HEK293 (cell line): Measurements from ENCODE around the gene IL22RA1.

Source experiments
- CTCF ChIA-PET: fragments of 350-600 bp; formaldehyde crosslinking; extraction: SDS; loops from one replicate; lab custom pipeline; 2021; ENCODE audit warnings: antibody characterized with exemption; lab: Yijun Ruan, JAX
- POLR2A ChIA-PET: fragments of 300-600 bp; formaldehyde crosslinking; extraction: SDS; loops from one replicate; lab custom pipeline; 2020; ENCODE audit warnings: antibody characterized with exemption, inconsistent platforms; lab: Yijun Ruan, JAX
- H3K27ac ChIP-seq: fragments of 200-500 bp; sonication (Bioruptor generic); 2 replicates; pipeline ENCODE4 v1.5.1; 2014; ENCODE audit warnings: low read depth, low read length, control low read depth, inconsistent platforms; ENCODE audit errors: extremely low read depth
- H3K36me3 ChIP-seq, 2 experiments: fragments of 200-500 bp in 1 of 2; sonication (Bioruptor generic) in 1 of 2; 1 replicate in 1 of 2; 2 replicates in 1 of 2; pipeline ENCODE4 v1.5.1; 2014 to 2017; ENCODE audit warnings: inconsistent platforms in 2 of 2, low read length in 2 of 2; ENCODE audit not compliant: control insufficient read depth in 2 of 2, insufficient read depth in 1 of 2
- H3K4me1 ChIP-seq: fragments of 200-500 bp; sonication (Bioruptor generic); 2 replicates; pipeline ENCODE4 v1.5.1; 2014; ENCODE audit warnings: mild to moderate bottlenecking, low read length, inconsistent platforms; ENCODE audit not compliant: control insufficient read depth, insufficient read depth
- H3K4me3 ChIP-seq: 2 replicates; pipeline ENCODE4 v1.5.1; 2011; ENCODE audit warnings: low read depth, mild to moderate bottlenecking, control low read depth, low read length, moderate library complexity
- H3K9me3 ChIP-seq: fragments of 200-500 bp; sonication (Bioruptor generic); 2 replicates; pipeline ENCODE4 v1.5.1; 2014; ENCODE audit warnings: low read depth, low read length, inconsistent platforms; ENCODE audit not compliant: control insufficient read depth, insufficient read depth
- FEZF1 ChIP-seq: fragments of 450-650 bp; formaldehyde crosslinking; IDR thresholded peaks from 2 replicates; pipeline ENCODE4 v1.5.1; 2016; ENCODE audit warnings: missing biosample characterization, missing genetic modification characterization
- GLIS2 ChIP-seq: fragments of 450-650 bp; formaldehyde crosslinking; IDR thresholded peaks from 2 replicates; pipeline ENCODE4 v1.5.1; 2016; ENCODE audit warnings: missing biosample characterization, missing genetic modification characterization
- IKZF3 ChIP-seq: fragments of 450-650 bp; IDR thresholded peaks from 2 replicates; pipeline ENCODE4 v1.5.0; 2018; ENCODE audit warnings: missing biosample characterization, mild to moderate bottlenecking, missing genetic modification characterization, moderate library complexity
- KLF1 ChIP-seq: fragments of 450-650 bp; formaldehyde crosslinking; IDR thresholded peaks from 2 replicates; pipeline ENCODE4 v1.5.1; 2016; ENCODE audit warnings: missing biosample characterization, missing genetic modification characterization
- PRDM1 ChIP-seq: fragments of 450-650 bp; formaldehyde crosslinking; IDR thresholded peaks from 2 replicates; pipeline ENCODE4; 2016; ENCODE audit warnings: missing biosample characterization, missing genetic modification characterization
- SCRT1 ChIP-seq: fragments of 450-650 bp; formaldehyde crosslinking; IDR thresholded peaks from 2 replicates; pipeline ENCODE4 v1.5.1; 2016; ENCODE audit warnings: missing biosample characterization, missing genetic modification characterization, borderline replicate concordance
- SCRT2 ChIP-seq: fragments of 450-650 bp; formaldehyde crosslinking; IDR thresholded peaks from 2 replicates; pipeline ENCODE4 v1.5.1; 2016; ENCODE audit warnings: missing biosample characterization, missing genetic modification characterization
- ZBTB20 ChIP-seq: fragments of 450-650 bp; formaldehyde crosslinking; IDR thresholded peaks from 2 replicates; pipeline ENCODE4 v1.5.1; 2016; ENCODE audit warnings: missing biosample characterization, missing genetic modification characterization
- ZNF157 ChIP-seq: fragments of 450-650 bp; formaldehyde crosslinking; IDR thresholded peaks from 2 replicates; pipeline ENCODE4 v1.5.1; 2016; ENCODE audit warnings: missing biosample characterization, missing genetic modification characterization
- ZNF169 ChIP-seq: fragments of 450-650 bp; formaldehyde crosslinking; IDR thresholded peaks from 2 replicates; pipeline ENCODE4 v1.5.1; 2016; ENCODE audit warnings: missing biosample characterization, missing genetic modification characterization
- ZNF2 ChIP-seq: fragments of 450-650 bp; formaldehyde crosslinking; IDR thresholded peaks from 2 replicates; pipeline ENCODE4 v1.5.1; 2016; ENCODE audit warnings: missing biosample characterization, missing genetic modification characterization
- ZNF248 ChIP-seq: fragments of 450-650 bp; formaldehyde crosslinking; IDR thresholded peaks from 2 replicates; pipeline ENCODE4 v1.5.1; 2017; ENCODE audit warnings: missing biosample characterization, missing genetic modification characterization
- ZNF274 ChIP-seq, 2 experiments: fragments of 200-500 bp in 1 of 2; fragments of 450-650 bp in 1 of 2; sonication (Bioruptor generic) in 1 of 2; formaldehyde crosslinking in 1 of 2; IDR thresholded peaks; 2 replicates each; pipeline versions ENCODE4 v1.5.1 to v1.6.1; 2014 to 2016; ENCODE audit warnings: borderline replicate concordance in 1 of 2, inconsistent platforms in 1 of 2, low read length in 1 of 2, missing biosample characterization in 1 of 2, missing genetic modification characterization in 1 of 2
- ZNF302 ChIP-seq: fragments of 450-650 bp; formaldehyde crosslinking; IDR thresholded peaks from 2 replicates; pipeline ENCODE4 v1.5.1; 2016; ENCODE audit warnings: missing biosample characterization, missing genetic modification characterization, low read depth
- ZNF354C ChIP-seq: fragments of 450-650 bp; formaldehyde crosslinking; IDR thresholded peaks from 2 replicates; pipeline ENCODE4 v1.5.1; 2016; ENCODE audit warnings: missing biosample characterization, missing genetic modification characterization, low read depth, borderline replicate concordance
- ZNF394 ChIP-seq: fragments of 450-650 bp; formaldehyde crosslinking; IDR thresholded peaks from 2 replicates; pipeline ENCODE4 v1.5.1; 2016; ENCODE audit warnings: missing biosample characterization, missing genetic modification characterization, mild to moderate bottlenecking, moderate library complexity, borderline replicate concordance
- ZNF529 ChIP-seq: fragments of 450-650 bp; formaldehyde crosslinking; IDR thresholded peaks from 2 replicates; pipeline ENCODE4 v1.5.1; 2017; ENCODE audit warnings: missing genetic modification characterization, missing biosample characterization; ENCODE audit not compliant: insufficient replicate concordance
- ZNF596 ChIP-seq: fragments of 450-650 bp; IDR thresholded peaks from 2 replicates; pipeline ENCODE4 v1.5.0; 2018; ENCODE audit warnings: missing biosample characterization, mild to moderate bottlenecking, missing genetic modification characterization, moderate library complexity
- ZNF600 ChIP-seq: fragments of 450-650 bp; formaldehyde crosslinking; IDR thresholded peaks from 2 replicates; pipeline ENCODE4 v1.5.1; 2016; ENCODE audit warnings: missing biosample characterization, missing genetic modification characterization
- ZNF660 ChIP-seq: fragments of 450-650 bp; IDR thresholded peaks from 2 replicates; pipeline ENCODE4 v1.5.1; 2018; ENCODE audit warnings: missing biosample characterization, mild to moderate bottlenecking, missing genetic modification characterization
- ZSCAN16 ChIP-seq: fragments of 450-650 bp; formaldehyde crosslinking; IDR thresholded peaks from 2 replicates; pipeline ENCODE4 v1.5.1; 2016; ENCODE audit warnings: missing biosample characterization, missing genetic modification characterization
- ZSCAN30 ChIP-seq: fragments of 450-650 bp; IDR thresholded peaks from 2 replicates; pipeline ENCODE4 v1.5.1; 2018; ENCODE audit warnings: missing biosample characterization, mild to moderate bottlenecking, missing genetic modification characterization, moderate library complexity
- TF ChIP-seq, protein P1 (sequence below): fragments of 450-650 bp; formaldehyde crosslinking; IDR thresholded peaks from 2 replicates; pipeline ENCODE4 v1.5.1; 2016; ENCODE audit warnings: missing biosample characterization, missing genetic modification characterization
- TF ChIP-seq, protein P2 (sequence below): fragments of 450-650 bp; formaldehyde crosslinking; IDR thresholded peaks from 2 replicates; pipeline ENCODE4 v1.5.1; 2016; ENCODE audit warnings: missing biosample characterization, missing genetic modification characterization
- TF ChIP-seq, protein P3 (sequence below): fragments of 450-650 bp; formaldehyde crosslinking; IDR thresholded peaks from 2 replicates; pipeline ENCODE4 v1.5.1; 2017; ENCODE audit warnings: missing biosample characterization, mild to moderate bottlenecking, missing genetic modification characterization, moderate library complexity
- TF ChIP-seq, protein P4 (sequence below): fragments of 450-650 bp; formaldehyde crosslinking; IDR thresholded peaks from 2 replicates; pipeline ENCODE4 v1.5.1; 2016; ENCODE audit warnings: missing biosample characterization, missing genetic modification characterization, low read depth
- TF ChIP-seq, protein P5 (sequence below): fragments of 450-650 bp; formaldehyde crosslinking; IDR thresholded peaks from 2 replicates; pipeline ENCODE4 v1.5.1; 2016; ENCODE audit warnings: missing biosample characterization, missing genetic modification characterization, low read depth

Gene IL22RA1

DNA sequence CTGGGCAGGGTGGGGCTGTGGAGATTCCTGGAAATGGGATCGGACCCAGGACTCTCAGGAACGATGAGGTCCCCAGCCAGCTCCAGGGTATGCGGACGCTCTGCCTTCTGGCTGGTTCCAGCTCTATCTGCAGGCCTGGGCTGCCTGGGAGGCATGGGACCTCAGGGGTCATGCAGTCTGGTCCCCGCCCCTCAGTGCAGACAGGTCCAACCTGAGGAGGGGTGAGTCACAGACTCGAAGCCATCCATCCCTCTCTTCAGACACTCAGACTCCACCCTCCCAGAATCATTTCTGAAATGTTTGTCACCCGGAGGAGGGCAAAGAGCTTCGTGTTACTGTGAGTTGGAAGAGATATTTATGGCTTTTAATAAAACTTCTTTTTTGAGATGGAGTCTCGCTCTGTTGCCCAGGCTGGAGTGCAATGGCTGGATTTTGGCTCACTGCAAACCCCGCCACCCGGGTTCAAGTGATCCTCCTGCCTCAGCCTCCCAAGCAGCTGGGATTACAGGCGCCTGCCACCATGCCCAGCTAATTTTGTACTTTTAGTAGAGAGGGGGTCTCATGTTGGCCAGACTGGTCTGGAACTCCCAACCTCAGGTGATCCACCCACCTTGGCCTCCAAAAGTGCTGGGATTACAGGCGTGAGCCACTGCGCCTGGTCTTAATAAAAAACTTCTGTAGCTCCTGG, 25.1 kb downstream of the IL22RA1 start:
- Histone ChIP-seq H3K4me1 (no peaks in the 10 kb centered on the region), H3K36me3 (no peaks in the 10 kb centered on the region), H3K9me3 (no peaks in the 10 kb centered on the region), H3K4me3 (no peak overlapping the region), H3K27ac (no peak overlapping the region)
- TF ChIP-seq, protein P1, sequence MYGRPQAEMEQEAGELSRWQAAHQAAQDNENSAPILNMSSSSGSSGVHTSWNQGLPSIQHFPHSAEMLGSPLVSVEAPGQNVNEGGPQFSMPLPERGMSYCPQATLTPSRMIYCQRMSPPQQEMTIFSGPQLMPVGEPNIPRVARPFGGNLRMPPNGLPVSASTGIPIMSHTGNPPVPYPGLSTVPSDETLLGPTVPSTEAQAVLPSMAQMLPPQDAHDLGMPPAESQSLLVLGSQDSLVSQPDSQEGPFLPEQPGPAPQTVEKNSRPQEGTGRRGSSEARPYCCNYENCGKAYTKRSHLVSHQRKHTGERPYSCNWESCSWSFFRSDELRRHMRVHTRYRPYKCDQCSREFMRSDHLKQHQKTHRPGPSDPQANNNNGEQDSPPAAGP (tag by site-specific recombination), result no peak
- TF ChIP-seq, protein P2, sequence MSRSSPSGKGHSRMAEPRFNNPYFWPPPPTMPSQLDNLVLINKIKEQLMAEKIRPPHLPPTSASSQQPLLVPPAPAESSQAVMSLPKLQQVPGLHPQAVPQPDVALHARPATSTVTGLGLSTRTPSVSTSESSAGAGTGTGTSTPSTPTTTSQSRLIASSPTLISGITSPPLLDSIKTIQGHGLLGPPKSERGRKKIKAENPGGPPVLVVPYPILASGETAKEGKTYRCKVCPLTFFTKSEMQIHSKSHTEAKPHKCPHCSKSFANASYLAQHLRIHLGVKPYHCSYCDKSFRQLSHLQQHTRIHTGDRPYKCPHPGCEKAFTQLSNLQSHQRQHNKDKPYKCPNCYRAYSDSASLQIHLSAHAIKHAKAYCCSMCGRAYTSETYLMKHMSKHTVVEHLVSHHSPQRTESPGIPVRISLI (tag by site-specific recombination), result no peak
- TF ChIP-seq ZNF354C (tag by site-specific recombination) (no peak), ZSCAN16 (no peak), IKZF3 (tag by site-specific recombination) (no peak), ZSCAN30 (no peak), ZNF169 (no peak), ZNF157 (tag by site-specific recombination) (no peak), ZNF529 (tag by site-specific recombination) (no peak), PRDM1 (no peak), GLIS2 (tag by site-specific recombination) (peak; percentile 19; the same call in 1 of the 2 replicates), ZNF302 (no peak), FEZF1 (tag by site-specific recombination) (no peak), ZNF394 (tag by site-specific recombination) (no peak), KLF1 (tag by site-specific recombination) (peak; percentile 49; the same call in 1 of the 2 replicates), ZNF274 (IDR thresholded peaks at IDR 0.05; ENCODE audit: low read length) (no peak), ZNF274 (tag by site-specific recombination; IDR thresholded peaks at IDR 0.05; ENCODE audit: borderline replicate concordance) (no peak)
- TF ChIP-seq, protein P3, sequence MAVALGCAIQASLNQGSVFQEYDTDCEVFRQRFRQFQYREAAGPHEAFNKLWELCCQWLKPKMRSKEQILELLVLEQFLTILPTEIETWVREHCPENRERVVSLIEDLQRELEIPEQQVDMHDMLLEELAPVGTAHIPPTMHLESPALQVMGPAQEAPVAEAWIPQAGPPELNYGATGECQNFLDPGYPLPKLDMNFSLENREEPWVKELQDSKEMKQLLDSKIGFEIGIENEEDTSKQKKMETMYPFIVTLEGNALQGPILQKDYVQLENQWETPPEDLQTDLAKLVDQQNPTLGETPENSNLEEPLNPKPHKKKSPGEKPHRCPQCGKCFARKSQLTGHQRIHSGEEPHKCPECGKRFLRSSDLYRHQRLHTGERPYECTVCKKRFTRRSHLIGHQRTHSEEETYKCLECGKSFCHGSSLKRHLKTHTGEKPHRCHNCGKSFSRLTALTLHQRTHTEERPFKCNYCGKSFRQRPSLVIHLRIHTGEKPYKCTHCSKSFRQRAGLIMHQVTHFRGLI (tag by site-specific recombination), result no peak
- CTCF ChIA-PET, result interaction anchor here (0.6 to 1.0 kb wide), 6 partner anchors 32 to 312 kb away, joined by 3 to 6 read pairs (median 3); no protein-coding TSS in a partner anchor
- POLR2A ChIA-PET, result interaction anchor here (0.6 to 0.7 kb wide), 2 partner anchors 32 to 154 kb away, joined by 3 read pairs; no protein-coding TSS in a partner anchor

DNA sequence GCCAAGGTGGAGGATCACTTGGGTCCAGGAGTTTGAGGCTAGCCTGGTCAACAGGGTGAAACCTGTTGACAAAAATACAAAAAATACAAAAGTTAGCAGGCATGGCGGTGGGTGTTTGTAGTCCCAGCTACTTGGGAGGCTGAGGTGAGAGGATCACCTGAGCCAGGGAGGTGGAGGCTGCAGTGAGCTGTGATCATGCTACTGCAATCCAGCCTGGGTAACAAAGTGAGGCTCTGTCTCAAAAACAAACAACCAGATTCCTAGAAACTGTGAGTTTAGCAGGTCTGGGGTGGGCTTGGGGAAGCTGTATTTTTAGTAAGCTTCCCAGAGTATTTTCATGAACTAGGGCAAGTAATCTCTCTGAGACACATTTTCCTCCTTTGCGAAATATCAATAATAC, 25.8 kb downstream of the IL22RA1 start:
- CTCF ChIA-PET, result interaction anchor here (0.6 to 0.8 kb wide), 3 partner anchors 26 to 312 kb away, joined by 3 read pairs; no protein-coding TSS in a partner anchor
- TF ChIP-seq, protein P4, sequence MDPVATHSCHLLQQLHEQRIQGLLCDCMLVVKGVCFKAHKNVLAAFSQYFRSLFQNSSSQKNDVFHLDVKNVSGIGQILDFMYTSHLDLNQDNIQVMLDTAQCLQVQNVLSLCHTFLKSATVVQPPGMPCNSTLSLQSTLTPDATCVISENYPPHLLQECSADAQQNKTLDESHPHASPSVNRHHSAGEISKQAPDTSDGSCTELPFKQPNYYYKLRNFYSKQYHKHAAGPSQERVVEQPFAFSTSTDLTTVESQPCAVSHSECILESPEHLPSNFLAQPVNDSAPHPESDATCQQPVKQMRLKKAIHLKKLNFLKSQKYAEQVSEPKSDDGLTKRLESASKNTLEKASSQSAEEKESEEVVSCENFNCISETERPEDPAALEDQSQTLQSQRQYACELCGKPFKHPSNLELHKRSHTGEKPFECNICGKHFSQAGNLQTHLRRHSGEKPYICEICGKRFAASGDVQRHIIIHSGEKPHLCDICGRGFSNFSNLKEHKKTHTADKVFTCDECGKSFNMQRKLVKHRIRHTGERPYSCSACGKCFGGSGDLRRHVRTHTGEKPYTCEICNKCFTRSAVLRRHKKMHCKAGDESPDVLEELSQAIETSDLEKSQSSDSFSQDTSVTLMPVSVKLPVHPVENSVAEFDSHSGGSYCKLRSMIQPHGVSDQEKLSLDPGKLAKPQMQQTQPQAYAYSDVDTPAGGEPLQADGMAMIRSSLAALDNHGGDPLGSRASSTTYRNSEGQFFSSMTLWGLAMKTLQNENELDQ (tag by site-specific recombination), result no peak
- no peak for TF ChIP-seq ZNF660 (tag by site-specific recombination)
- TF ChIP-seq ZNF248, result no peak
- no peak for TF ChIP-seq ZNF2
- peak; percentile 29; the same call in 1 of the 2 replicates for TF ChIP-seq ZBTB20 (tag by site-specific recombination)
- TF ChIP-seq, protein P5, sequence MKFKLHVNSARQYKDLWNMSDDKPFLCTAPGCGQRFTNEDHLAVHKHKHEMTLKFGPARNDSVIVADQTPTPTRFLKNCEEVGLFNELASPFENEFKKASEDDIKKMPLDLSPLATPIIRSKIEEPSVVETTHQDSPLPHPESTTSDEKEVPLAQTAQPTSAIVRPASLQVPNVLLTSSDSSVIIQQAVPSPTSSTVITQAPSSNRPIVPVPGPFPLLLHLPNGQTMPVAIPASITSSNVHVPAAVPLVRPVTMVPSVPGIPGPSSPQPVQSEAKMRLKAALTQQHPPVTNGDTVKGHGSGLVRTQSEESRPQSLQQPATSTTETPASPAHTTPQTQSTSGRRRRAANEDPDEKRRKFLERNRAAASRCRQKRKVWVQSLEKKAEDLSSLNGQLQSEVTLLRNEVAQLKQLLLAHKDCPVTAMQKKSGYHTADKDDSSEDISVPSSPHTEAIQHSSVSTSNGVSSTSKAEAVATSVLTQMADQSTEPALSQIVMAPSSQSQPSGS (tag by site-specific recombination), result no peak
- no peak for TF ChIP-seq ZNF596 (tag by site-specific recombination)
- TF ChIP-seq ZNF600, result no peak
- peak; percentile 59; the same call in 1 of the 2 replicates for TF ChIP-seq SCRT1 (tag by site-specific recombination)
- TF ChIP-seq SCRT2, result peak; percentile 28; the same call in 1 of the 2 replicates
- H3K27ac ChIP-seq, result no peak overlapping the region
- no peaks in the 10 kb centered on the region for H3K4me1 ChIP-seq
- H3K4me3 ChIP-seq, result no peak overlapping the region
- no peaks in the 10 kb centered on the region for H3K36me3 ChIP-seq
- POLR2A ChIA-PET, result no interaction called here
- H3K9me3 ChIP-seq, result no peaks in the 10 kb centered on the region
